GM10847 (cell line): ENCODE data around the gene EDN2.

ENCODE experiments used
- POLR2A ChIP-seq: IDR thresholded peaks from 2 replicates; pipeline ENCODE4 v1.6.1; 2011; ENCODE audit not compliant: insufficient read length; ENCODE audit errors: extremely low read depth

EDN2 gene

GRCh38 chr1:41484402-41485241, at the start of gene EDN2:
TSS of gene EDN2 (minus strand) at chr1:41484683. CDS start at chr1:41484601, 82 bp downstream.
- TF ChIP-seq POLR2A = no peak

- TF ChIP-seq POLR2A = no peak
Measured at GRCh38 chr1:41533731-41534080, 49.2 kb upstream of the EDN2 start.

- no peak for TF ChIP-seq POLR2A
Measured at GRCh38 chr1:41533016-41533730, 48.7 kb upstream of the EDN2 start.

GRCh38 chr1:41532206-41532975, 47.9 kb upstream of the EDN2 start:
- no peak for TF ChIP-seq POLR2A

- no peak for TF ChIP-seq POLR2A
Measured at GRCh38 chr1:41530411-41530810, 45.9 kb upstream of the EDN2 start.

GRCh38 chr1:41529621-41530395, 45.3 kb upstream of the EDN2 start:
- TF ChIP-seq POLR2A = no peak

- TF ChIP-seq POLR2A = no peak
Measured at GRCh38 chr1:41528726-41529605, 44.5 kb upstream of the EDN2 start.

GRCh38 chr1:41528106-41528505, 43.6 kb upstream of the EDN2 start:
- TF ChIP-seq POLR2A = no peak

- TF ChIP-seq POLR2A = no peak
Measured at GRCh38 chr1:41526956-41527561, 42.6 kb upstream of the EDN2 start.

- TF ChIP-seq POLR2A = no peak
Measured at GRCh38 chr1:41525891-41526587, 41.6 kb upstream of the EDN2 start.

GRCh38 chr1:41524676-41525675, 40.5 kb upstream of the EDN2 start:
- TF ChIP-seq POLR2A = no peak
